ENCODE measurements around the gene SLC27A2.
"Not testable (repeated sequence)": the region's sequence is repeated elsewhere in the genome, so short reads cannot be mapped to it uniquely, and the experiment has no call there.

Gene SLC27A2

GRCh38 chr15:50150349-50150748, 31.6 kb upstream of the SLC27A2 start:
- Histone ChIP-seq H2AK5ac (ENCODE audit: low read depth, low read length) (no peak overlapping the region), H3K4me2 (ENCODE audit: insufficient read depth, low read length, poor library complexity, severe bottlenecking) (no peak overlapping the region), H2BK15ac (ENCODE audit: low read length) (no peak overlapping the region), H3K79me1 (ENCODE audit: low read depth, low read length) (no peaks in the 10 kb centered on the region), H3K14ac (ENCODE audit: low read length) (no peak overlapping the region), H4K8ac (ENCODE audit: low read depth, low read length) (no peak overlapping the region), H3K4me3 (ENCODE audit: low read length in 2 of 2) (no peak overlapping the region), H2BK12ac (ENCODE audit: low read length) (no peak overlapping the region), H3K9me3 (replicated peaks in 1 of 2; ENCODE audit: control insufficient read depth in 2 of 2, insufficient read depth in 1 of 2, low read depth in 1 of 2, low read length in 2 of 2) (no peaks in the 10 kb centered on the region), H2BK120ac (ENCODE audit: low read depth, low read length) (no peak overlapping the region), H3K4me1 (ENCODE audit: control insufficient read depth in 2 of 2, insufficient read depth in 1 of 2, low read depth in 1 of 2, low read length in 2 of 2) (peaks cover 0 to 2% of the 10 kb centered on the region in 2 donors), H3K27me3 (ENCODE audit: control insufficient read depth in 3 of 3, insufficient read depth in 3 of 3, low read depth in 1 of 3, low read length in 3 of 3) (no peaks in the 10 kb centered on the region), H3K4ac (ENCODE audit: low read length) (no peak overlapping the region), H3K9ac (ENCODE audit: low read depth, low read length, poor library complexity) (no peak overlapping the region), H3K36me3 (replicated peaks in 1 of 2; ENCODE audit: control insufficient read depth in 2 of 2, insufficient read depth in 2 of 2, low read length in 2 of 2) (no peaks in the 10 kb centered on the region), H4K91ac (ENCODE audit: low read depth, low read length, poor library complexity) (no peak overlapping the region), H2BK5ac (ENCODE audit: low read length) (no peak overlapping the region), H3K27ac (replicated peaks; ENCODE audit: low read length) (no peak overlapping the region), H3K23ac (ENCODE audit: low read depth, low read length, poor library complexity) (no peak overlapping the region), H2AFZ (ENCODE audit: low read length) (no peak overlapping the region), H3K18ac (ENCODE audit: low read length) (no peak overlapping the region)
- WGBS, 2 donors (ENCODE audit: extremely low coverage in 2 of 2, insufficient read length in 2 of 2, insufficient replicate concordance in 1 of 2) = no CpG with 5 or more reads among the region's 3 CpGs
- DNase-seq (ENCODE audit: low spot score) = no peak

GRCh38 chr15:50150851-50151250, 31.1 kb upstream of the SLC27A2 start:
- no peak for DNase-seq (ENCODE audit: low spot score)
- Histone ChIP-seq H3K23ac (ENCODE audit: low read depth, low read length, poor library complexity) (no peak overlapping the region), H2AFZ (ENCODE audit: low read length) (no peak overlapping the region), H3K4ac (ENCODE audit: low read length) (no peak overlapping the region), H4K91ac (ENCODE audit: low read depth, low read length, poor library complexity) (no peak overlapping the region), H4K8ac (ENCODE audit: low read depth, low read length) (no peak overlapping the region), H3K79me1 (ENCODE audit: low read depth, low read length) (no peaks in the 10 kb centered on the region), H2BK120ac (ENCODE audit: low read depth, low read length) (no peak overlapping the region), H3K4me3 (ENCODE audit: low read length in 2 of 2) (no peak overlapping the region), H3K4me2 (ENCODE audit: insufficient read depth, low read length, poor library complexity, severe bottlenecking) (no peak overlapping the region), H2AK5ac (ENCODE audit: low read depth, low read length) (no peak overlapping the region), H2BK12ac (ENCODE audit: low read length) (no peak overlapping the region), H2BK5ac (ENCODE audit: low read length) (no peak overlapping the region), H3K36me3 (replicated peaks in 1 of 2; ENCODE audit: control insufficient read depth in 2 of 2, insufficient read depth in 2 of 2, low read length in 2 of 2) (no peaks in the 10 kb centered on the region), H3K9ac (ENCODE audit: low read depth, low read length, poor library complexity) (no peak overlapping the region), H3K14ac (ENCODE audit: low read length) (no peak overlapping the region), H3K4me1 (ENCODE audit: control insufficient read depth in 2 of 2, insufficient read depth in 1 of 2, low read depth in 1 of 2, low read length in 2 of 2) (peaks cover 0 to 2% of the 10 kb centered on the region in 2 donors), H2BK15ac (ENCODE audit: low read length) (no peak overlapping the region), H3K27ac (replicated peaks; ENCODE audit: low read length) (no peak overlapping the region), H3K18ac (ENCODE audit: low read length) (no peak overlapping the region), H3K9me3 (replicated peaks in 1 of 2; ENCODE audit: control insufficient read depth in 2 of 2, insufficient read depth in 1 of 2, low read depth in 1 of 2, low read length in 2 of 2) (no peaks in the 10 kb centered on the region), H3K27me3 (ENCODE audit: control insufficient read depth in 3 of 3, insufficient read depth in 3 of 3, low read depth in 1 of 3, low read length in 3 of 3) (no peaks in the 10 kb centered on the region)

- H3K27ac ChIP-seq (replicated peaks; ENCODE audit: low read length) = no peak overlapping the region
- H2BK12ac ChIP-seq (ENCODE audit: low read length) = no peak overlapping the region
- no peak overlapping the region for H4K91ac ChIP-seq (ENCODE audit: low read depth, low read length, poor library complexity)
- H3K4me1 ChIP-seq (ENCODE audit: control insufficient read depth in 2 of 2, insufficient read depth in 1 of 2, low read depth in 1 of 2, low read length in 2 of 2) = peaks cover 0 to 2% of the 10 kb centered on the region in 2 donors
- no peak overlapping the region for H2BK120ac ChIP-seq (ENCODE audit: low read depth, low read length)
- no peak overlapping the region for H2BK15ac ChIP-seq (ENCODE audit: low read length)
- no peak overlapping the region for H2AK5ac ChIP-seq (ENCODE audit: low read depth, low read length)
- no peaks in the 10 kb centered on the region for H3K27me3 ChIP-seq (ENCODE audit: control insufficient read depth in 3 of 3, insufficient read depth in 3 of 3, low read depth in 1 of 3, low read length in 3 of 3)
- H3K4ac ChIP-seq (ENCODE audit: low read length) = no peak overlapping the region
- no CpG with 5 or more reads among the region's 2 CpGs for WGBS, 2 donors (ENCODE audit: extremely low coverage in 2 of 2, insufficient read length in 2 of 2, insufficient replicate concordance in 1 of 2)
- H2BK5ac ChIP-seq (ENCODE audit: low read length) = no peak overlapping the region
- H3K9ac ChIP-seq (ENCODE audit: low read depth, low read length, poor library complexity) = no peak overlapping the region
- no peak overlapping the region for H4K8ac ChIP-seq (ENCODE audit: low read depth, low read length)
- no peak overlapping the region for H3K14ac ChIP-seq (ENCODE audit: low read length)
- H3K4me3 ChIP-seq (ENCODE audit: low read length in 2 of 2) = no peak overlapping the region
- H3K36me3 ChIP-seq (replicated peaks in 1 of 2; ENCODE audit: control insufficient read depth in 2 of 2, insufficient read depth in 2 of 2, low read length in 2 of 2) = no peaks in the 10 kb centered on the region
- DNase-seq (ENCODE audit: low spot score) = no peak
- no peak overlapping the region for H3K4me2 ChIP-seq (ENCODE audit: insufficient read depth, low read length, poor library complexity, severe bottlenecking)
- no peak overlapping the region for H2AFZ ChIP-seq (ENCODE audit: low read length)
- no peak overlapping the region for H3K18ac ChIP-seq (ENCODE audit: low read length)
- H3K9me3 ChIP-seq (replicated peaks in 1 of 2; ENCODE audit: control insufficient read depth in 2 of 2, insufficient read depth in 1 of 2, low read depth in 1 of 2, low read length in 2 of 2) = no peaks in the 10 kb centered on the region
- H3K79me1 ChIP-seq (ENCODE audit: low read depth, low read length) = no peaks in the 10 kb centered on the region
- no peak overlapping the region for H3K23ac ChIP-seq (ENCODE audit: low read depth, low read length, poor library complexity)
Measured at GRCh38 chr15:50151476-50151875, 30.5 kb upstream of the SLC27A2 start.

DNA sequence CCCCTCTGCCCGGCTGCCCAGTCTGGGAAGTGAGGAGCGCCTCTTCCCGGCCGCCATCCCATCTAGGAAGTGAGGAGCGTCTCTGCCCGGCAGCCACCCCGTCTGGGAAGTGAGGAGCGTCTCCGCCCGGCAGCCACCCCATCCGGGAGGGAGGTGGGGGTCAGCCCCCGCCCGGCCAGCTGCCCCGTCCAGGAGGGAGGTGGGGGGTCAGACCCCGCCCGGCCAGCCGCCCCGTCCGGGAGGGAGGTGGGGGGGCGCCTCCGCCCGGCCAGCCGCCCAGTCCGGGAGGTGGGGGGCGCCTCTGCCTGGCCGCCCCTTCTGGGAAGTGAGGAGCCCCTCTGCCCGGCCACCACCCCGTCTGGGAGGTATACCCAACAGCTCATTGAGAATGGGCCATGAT, 23.8 kb upstream of the SLC27A2 start:
- not testable (repeated sequence) for H3K4me3 ChIP-seq (ENCODE audit: low read length in 2 of 2); H3K4ac ChIP-seq (ENCODE audit: low read length); DNase-seq (ENCODE audit: low spot score)

More for the DNA sequence above, 23.8 kb upstream of the SLC27A2 start:
- H3K9me3 ChIP-seq (replicated peaks in 1 of 2; ENCODE audit: control insufficient read depth in 2 of 2, insufficient read depth in 1 of 2, low read depth in 1 of 2, low read length in 2 of 2); H3K36me3 ChIP-seq (replicated peaks in 1 of 2; ENCODE audit: control insufficient read depth in 2 of 2, insufficient read depth in 2 of 2, low read length in 2 of 2); H2BK12ac ChIP-seq (ENCODE audit: low read length); H3K27me3 ChIP-seq (ENCODE audit: control insufficient read depth in 3 of 3, insufficient read depth in 3 of 3, low read depth in 1 of 3, low read length in 3 of 3); H2BK15ac ChIP-seq (ENCODE audit: low read length); H3K79me1 ChIP-seq (ENCODE audit: low read depth, low read length); H3K18ac ChIP-seq (ENCODE audit: low read length); H2AFZ ChIP-seq (ENCODE audit: low read length); H3K9ac ChIP-seq (ENCODE audit: low read depth, low read length, poor library complexity); H3K14ac ChIP-seq (ENCODE audit: low read length); H4K8ac ChIP-seq (ENCODE audit: low read depth, low read length); H3K4me2 ChIP-seq (ENCODE audit: insufficient read depth, low read length, poor library complexity, severe bottlenecking); H2AK5ac ChIP-seq (ENCODE audit: low read depth, low read length); H2BK120ac ChIP-seq (ENCODE audit: low read depth, low read length); H3K23ac ChIP-seq (ENCODE audit: low read depth, low read length, poor library complexity); H3K27ac ChIP-seq (replicated peaks; ENCODE audit: low read length); H4K91ac ChIP-seq (ENCODE audit: low read depth, low read length, poor library complexity); H3K4me1 ChIP-seq (ENCODE audit: control insufficient read depth in 2 of 2, insufficient read depth in 1 of 2, low read depth in 1 of 2, low read length in 2 of 2); H2BK5ac ChIP-seq (ENCODE audit: low read length): not testable (repeated sequence)
- no CpG with 5 or more reads among the region's 28 CpGs for WGBS, 2 donors (ENCODE audit: extremely low coverage in 2 of 2, insufficient read length in 2 of 2, insufficient replicate concordance in 1 of 2)

All from neuronal stem cell (in vitro differentiated cells).